ENCODE data around the gene CRYGB.

DNA sequence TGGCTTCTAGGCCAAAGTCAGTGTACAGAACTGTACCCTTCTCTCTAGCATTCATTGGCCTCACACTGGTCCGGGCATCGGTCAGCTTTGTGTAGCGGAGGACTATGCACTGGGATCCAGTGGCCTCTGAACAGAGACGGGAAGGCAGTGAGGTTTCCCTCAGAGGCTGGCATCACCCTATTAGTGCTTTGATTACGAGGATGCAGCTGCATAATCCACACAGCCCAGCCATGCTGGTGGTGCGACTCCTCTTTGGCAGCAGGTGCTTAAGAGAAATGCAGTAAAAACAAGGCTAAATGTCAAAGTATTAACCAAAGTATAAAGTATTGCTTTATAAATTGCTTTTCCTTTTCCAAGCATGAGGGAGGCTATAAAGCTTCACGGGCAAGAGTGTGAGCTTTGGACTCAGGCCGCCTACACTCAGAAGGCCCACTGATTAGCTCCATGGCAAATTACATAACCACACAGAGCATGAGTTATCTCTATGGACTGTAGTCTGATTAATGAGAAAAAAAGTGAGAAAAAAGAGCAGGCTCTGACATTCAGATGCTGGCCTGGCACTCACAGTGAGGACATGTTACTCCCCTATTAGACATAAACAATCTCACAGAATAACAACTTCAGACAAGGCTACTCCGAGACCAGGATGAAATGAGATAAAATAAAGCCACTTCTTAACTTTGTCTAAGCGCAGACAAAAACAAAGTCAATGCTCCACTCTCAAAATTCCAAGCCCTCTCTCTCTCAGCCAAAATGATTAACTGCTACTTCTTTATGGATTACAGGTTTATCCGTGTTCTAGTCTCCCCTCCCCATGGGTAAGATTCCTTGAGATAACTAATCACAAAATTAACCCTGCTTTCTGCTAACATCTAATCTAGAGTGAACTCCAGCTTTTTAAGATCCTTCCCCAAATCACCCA lies 9.9 kb downstream of the CRYGB start:
- TF ChIP-seq SMC3 (IDR thresholded peaks at IDR 0.05; ENCODE audit: low read depth, low read length) (no peak), TCF12 (IDR thresholded peaks at IDR 0.05) (no peak)
- TF ChIP-seq, protein P1, sequence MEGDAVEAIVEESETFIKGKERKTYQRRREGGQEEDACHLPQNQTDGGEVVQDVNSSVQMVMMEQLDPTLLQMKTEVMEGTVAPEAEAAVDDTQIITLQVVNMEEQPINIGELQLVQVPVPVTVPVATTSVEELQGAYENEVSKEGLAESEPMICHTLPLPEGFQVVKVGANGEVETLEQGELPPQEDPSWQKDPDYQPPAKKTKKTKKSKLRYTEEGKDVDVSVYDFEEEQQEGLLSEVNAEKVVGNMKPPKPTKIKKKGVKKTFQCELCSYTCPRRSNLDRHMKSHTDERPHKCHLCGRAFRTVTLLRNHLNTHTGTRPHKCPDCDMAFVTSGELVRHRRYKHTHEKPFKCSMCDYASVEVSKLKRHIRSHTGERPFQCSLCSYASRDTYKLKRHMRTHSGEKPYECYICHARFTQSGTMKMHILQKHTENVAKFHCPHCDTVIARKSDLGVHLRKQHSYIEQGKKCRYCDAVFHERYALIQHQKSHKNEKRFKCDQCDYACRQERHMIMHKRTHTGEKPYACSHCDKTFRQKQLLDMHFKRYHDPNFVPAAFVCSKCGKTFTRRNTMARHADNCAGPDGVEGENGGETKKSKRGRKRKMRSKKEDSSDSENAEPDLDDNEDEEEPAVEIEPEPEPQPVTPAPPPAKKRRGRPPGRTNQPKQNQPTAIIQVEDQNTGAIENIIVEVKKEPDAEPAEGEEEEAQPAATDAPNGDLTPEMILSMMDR (IDR thresholded peaks at IDR 0.05) = no peak
- TF ChIP-seq, protein P2, sequence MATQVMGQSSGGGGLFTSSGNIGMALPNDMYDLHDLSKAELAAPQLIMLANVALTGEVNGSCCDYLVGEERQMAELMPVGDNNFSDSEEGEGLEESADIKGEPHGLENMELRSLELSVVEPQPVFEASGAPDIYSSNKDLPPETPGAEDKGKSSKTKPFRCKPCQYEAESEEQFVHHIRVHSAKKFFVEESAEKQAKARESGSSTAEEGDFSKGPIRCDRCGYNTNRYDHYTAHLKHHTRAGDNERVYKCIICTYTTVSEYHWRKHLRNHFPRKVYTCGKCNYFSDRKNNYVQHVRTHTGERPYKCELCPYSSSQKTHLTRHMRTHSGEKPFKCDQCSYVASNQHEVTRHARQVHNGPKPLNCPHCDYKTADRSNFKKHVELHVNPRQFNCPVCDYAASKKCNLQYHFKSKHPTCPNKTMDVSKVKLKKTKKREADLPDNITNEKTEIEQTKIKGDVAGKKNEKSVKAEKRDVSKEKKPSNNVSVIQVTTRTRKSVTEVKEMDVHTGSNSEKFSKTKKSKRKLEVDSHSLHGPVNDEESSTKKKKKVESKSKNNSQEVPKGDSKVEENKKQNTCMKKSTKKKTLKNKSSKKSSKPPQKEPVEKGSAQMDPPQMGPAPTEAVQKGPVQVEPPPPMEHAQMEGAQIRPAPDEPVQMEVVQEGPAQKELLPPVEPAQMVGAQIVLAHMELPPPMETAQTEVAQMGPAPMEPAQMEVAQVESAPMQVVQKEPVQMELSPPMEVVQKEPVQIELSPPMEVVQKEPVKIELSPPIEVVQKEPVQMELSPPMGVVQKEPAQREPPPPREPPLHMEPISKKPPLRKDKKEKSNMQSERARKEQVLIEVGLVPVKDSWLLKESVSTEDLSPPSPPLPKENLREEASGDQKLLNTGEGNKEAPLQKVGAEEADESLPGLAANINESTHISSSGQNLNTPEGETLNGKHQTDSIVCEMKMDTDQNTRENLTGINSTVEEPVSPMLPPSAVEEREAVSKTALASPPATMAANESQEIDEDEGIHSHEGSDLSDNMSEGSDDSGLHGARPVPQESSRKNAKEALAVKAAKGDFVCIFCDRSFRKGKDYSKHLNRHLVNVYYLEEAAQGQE (IDR thresholded peaks at IDR 0.05; ENCODE audit: low read depth, low read length) = no peak
